ENCODE measurements around the gene GRIA4.

DNA sequence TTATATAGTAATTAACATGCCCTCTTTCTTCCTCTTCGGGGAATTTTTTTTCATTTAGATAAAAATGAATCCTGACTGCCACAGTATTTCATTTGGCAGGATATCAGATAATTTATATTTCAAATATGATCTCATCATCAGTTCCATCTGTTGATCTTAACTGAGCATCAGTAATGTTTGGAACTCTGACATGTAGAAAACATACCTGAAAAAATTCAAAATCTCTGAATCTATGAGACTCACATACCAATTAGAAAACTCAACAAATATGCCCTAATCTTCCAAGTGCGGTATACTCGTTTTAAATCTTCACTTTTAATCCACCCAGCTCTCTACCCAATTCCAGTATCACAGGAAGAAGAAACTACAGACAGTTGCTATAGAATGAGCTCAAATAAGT lies 250.2 kb downstream of the GRIA4 start:
- TF ChIP-seq GABPA (IDR thresholded peaks at IDR 0.05; ENCODE audit: low read depth) (no peak), POLR2AphosphoS5 (IDR thresholded peaks at IDR 0.05; ENCODE audit: low read depth) (no peak)
- TF ChIP-seq, protein P1, sequence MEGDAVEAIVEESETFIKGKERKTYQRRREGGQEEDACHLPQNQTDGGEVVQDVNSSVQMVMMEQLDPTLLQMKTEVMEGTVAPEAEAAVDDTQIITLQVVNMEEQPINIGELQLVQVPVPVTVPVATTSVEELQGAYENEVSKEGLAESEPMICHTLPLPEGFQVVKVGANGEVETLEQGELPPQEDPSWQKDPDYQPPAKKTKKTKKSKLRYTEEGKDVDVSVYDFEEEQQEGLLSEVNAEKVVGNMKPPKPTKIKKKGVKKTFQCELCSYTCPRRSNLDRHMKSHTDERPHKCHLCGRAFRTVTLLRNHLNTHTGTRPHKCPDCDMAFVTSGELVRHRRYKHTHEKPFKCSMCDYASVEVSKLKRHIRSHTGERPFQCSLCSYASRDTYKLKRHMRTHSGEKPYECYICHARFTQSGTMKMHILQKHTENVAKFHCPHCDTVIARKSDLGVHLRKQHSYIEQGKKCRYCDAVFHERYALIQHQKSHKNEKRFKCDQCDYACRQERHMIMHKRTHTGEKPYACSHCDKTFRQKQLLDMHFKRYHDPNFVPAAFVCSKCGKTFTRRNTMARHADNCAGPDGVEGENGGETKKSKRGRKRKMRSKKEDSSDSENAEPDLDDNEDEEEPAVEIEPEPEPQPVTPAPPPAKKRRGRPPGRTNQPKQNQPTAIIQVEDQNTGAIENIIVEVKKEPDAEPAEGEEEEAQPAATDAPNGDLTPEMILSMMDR (IDR thresholded peaks at IDR 0.05; ENCODE audit: insufficient read depth, low read length) = no peak

Data from HL-60 (cell line).